ENCODE data around the gene NUMB.

The NUMB gene

GRCh38 chr14:73241481-73242165, 216.7 kb downstream of the NUMB start:
- no peak for DNase-seq

GRCh38 chr14:73240816-73241480, 217.4 kb downstream of the NUMB start:
- DNase-seq, result no peak

- no peak for DNase-seq
Measured at GRCh38 chr14:73239393-73240241, 218.7 kb downstream of the NUMB start.

- DNase-seq, result no peak
Measured at GRCh38 chr14:73238941-73239340, 219.4 kb downstream of the NUMB start.

- DNase-seq, result no peak
Measured at GRCh38 chr14:73238424-73238852, 219.9 kb downstream of the NUMB start.

GRCh38 chr14:73237786-73238423, 220.4 kb downstream of the NUMB start:
- DNase-seq, result no peak

- no peak for DNase-seq
Measured at GRCh38 chr14:73237219-73237785, 221.0 kb downstream of the NUMB start, which contains the start of gene PAPLN. PAPLN (plus strand) TSS chr14:73237506; CDS start chr14:73239779, 2,273 bp downstream.

GRCh38 chr14:73236752-73237218, 221.6 kb downstream of the NUMB start:
- no peak for DNase-seq

- no peak for DNase-seq
Measured at GRCh38 chr14:73236157-73236556, 222.2 kb downstream of the NUMB start.

- DNase-seq, result no peak
Measured at GRCh38 chr14:73235531-73236155, 222.7 kb downstream of the NUMB start.

GRCh38 chr14:73234586-73235394, 223.6 kb downstream of the NUMB start:
- DNase-seq, result no peak

- no peak for DNase-seq
Measured at GRCh38 chr14:73234029-73234428, 224.3 kb downstream of the NUMB start.

GRCh38 chr14:73233564-73233963, 224.8 kb downstream of the NUMB start:
- DNase-seq, result no peak

- DNase-seq, result no peak
Measured at GRCh38 chr14:73232984-73233383, 225.4 kb downstream of the NUMB start.

- DNase-seq, result no peak
Measured at GRCh38 chr14:73231981-73232851, 226.1 kb downstream of the NUMB start.

GRCh38 chr14:73230051-73230450, 228.3 kb downstream of the NUMB start:
- no peak for DNase-seq

GRCh38 chr14:73227812-73228781, 230.2 kb downstream of the NUMB start:
- DNase-seq, result no peak

- no peak for DNase-seq
Measured at GRCh38 chr14:73225496-73225895, 232.8 kb downstream of the NUMB start.

Data from DMS153 (cell line).